UCSD-AML1 (cell line): ENCODE data around the gene PPP1R37.

ENCODE experiments used
- DNase-seq: peaks from one replicate; lab custom pipeline; 2025; ENCODE audit not compliant: unreplicated experiment; lab: John Stamatoyannopoulos, UW

Gene PPP1R37

DNA sequence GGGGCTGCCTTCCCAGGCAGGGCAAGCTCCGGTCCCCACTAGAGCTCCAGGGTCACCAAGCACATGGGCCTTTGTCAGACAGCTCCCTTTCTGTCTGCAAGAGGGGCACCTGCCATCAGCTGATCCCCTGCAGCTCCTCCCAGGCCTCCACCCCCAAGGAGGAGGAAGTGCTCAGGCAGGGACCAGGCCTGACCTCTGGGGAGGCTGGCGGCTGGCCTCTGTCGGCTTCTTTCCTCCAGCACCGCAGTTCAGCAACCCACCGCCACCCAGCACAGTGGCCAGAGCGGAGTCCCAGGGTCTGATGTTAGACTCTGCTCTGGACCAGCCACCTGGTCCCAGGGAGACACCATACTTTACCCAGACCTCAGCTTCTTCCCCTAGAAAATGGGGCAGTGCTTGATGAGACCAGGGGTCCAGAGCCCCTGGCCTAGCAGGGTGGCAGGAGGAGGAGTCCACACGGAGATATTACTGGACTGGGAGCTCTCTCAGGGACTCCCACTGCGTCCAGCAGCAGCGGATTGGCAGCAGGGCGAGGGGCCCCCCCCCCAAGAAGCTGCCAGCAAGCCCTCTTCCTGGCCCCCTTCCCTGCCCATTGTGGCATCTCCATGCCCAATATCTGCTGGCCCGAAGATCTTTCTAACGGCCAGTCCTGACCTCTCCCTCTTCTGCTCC, 43.7 kb downstream of the PPP1R37 start:
- no peak for DNase-seq

DNA sequence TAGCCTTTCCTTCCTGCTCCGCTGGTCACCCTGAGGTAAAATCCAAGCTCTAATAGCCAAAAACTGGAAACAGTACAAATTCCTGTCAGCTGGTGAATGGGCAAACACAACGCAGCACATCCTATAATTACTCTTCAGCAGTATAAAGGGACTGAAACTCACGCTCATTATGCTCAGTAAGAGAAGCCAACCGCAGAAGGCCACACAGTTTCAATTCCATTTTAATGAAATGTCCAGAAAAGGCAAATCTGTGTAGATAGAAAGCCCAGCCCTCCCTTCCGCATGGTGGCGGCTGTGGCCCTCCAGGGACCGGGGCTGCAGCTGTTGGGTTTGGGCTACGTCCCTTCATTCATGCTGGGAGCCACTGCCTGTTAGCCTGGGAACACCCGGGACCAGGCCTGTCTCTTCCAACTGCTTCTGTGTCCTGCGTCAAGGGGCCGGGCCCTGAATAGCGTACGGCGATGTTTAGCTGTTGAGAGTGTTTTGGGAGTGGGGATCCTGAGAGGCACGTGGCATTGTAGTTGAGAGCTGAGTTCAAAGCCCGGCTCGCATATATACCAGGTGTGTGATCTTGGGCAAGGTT, 44.3 kb downstream of the PPP1R37 start:
- no peak for DNase-seq

GRCh38 chr19:45138303-45138751, 45.3 kb downstream of the PPP1R37 start:
- no peak for DNase-seq

DNA sequence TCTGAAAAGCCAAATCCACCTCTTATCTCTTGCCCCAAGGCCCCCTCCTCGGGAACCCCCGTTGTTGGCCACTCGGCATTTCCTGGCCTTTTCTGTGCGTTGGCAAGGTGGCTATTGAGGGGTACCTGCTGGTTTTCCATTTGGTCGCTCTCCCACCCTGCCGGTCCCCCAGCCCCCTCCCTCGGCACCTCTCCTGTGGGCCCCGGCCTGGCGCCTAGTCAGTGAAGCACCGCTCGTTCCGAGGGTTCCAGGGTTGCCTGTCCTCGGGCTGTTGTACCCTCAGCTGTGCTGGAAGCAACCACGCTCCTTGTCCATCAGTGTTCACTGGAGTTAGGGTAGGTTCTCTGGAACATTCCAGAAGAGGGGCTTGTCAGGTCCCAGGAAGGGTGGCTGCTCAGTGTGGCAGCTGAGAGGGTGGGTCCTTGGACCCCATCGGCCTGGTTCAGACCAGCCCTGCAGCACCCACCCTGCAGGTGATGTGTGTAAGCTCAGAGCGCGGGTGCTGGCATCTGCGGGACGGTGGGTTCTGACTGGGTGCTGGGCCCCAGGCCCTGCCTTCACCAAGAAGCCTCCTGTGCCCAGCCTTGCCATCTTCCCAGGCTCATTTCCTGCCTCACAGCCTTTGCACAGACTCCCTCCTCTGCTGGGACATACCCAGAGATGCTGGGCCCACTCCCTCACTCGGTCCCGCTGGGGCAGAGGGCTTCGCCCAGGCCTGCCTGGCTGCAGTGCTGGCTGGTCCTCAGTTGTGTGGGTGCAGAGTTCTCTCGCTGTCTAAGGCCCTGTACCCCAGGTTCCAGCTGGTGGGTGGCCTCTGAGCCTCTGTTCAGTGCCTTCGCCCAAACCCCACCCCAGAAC, 46.5 kb downstream of the PPP1R37 start:
- no peak for DNase-seq

DNA sequence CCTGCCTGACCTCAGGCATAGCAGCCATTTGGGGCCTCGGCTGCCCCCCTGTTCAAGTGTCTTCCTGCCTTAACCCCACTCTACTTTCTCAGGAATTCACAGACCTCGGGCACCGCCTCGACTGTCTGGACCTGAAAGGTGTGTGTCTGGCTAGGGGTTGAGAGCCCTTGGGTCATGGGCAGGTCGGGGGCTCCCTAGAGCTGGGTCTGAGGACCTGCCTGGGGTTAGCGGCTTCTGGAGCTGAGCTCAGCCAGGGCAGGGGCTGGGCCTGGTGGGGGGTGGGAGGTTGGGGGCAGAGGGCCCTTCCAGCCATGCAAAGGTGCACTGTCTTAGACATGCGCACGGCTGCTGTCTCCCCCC, 47.1 kb downstream of the PPP1R37 start:
- no peak for DNase-seq

DNA sequence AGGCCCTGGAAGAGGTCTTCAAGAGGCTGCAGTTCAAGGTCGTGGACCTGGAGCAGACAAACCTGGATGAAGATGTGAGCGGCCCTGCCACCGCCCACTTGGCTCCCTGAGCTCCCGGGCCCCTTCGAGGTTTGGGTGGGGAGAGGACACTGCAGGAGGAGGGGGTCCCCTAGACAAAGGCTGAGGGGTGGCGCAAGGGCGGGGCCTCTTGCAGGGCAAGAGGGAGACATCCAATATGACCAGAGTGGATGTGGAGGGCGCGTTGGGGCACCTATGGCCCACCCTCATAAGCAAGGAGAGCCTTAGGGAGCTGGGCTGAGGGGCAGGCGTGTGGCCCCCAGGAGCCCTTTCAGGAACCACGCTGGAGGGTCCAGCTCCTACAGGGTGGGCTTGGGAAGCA, 47.6 kb downstream of the PPP1R37 start:
- no peak for DNase-seq

DNA sequence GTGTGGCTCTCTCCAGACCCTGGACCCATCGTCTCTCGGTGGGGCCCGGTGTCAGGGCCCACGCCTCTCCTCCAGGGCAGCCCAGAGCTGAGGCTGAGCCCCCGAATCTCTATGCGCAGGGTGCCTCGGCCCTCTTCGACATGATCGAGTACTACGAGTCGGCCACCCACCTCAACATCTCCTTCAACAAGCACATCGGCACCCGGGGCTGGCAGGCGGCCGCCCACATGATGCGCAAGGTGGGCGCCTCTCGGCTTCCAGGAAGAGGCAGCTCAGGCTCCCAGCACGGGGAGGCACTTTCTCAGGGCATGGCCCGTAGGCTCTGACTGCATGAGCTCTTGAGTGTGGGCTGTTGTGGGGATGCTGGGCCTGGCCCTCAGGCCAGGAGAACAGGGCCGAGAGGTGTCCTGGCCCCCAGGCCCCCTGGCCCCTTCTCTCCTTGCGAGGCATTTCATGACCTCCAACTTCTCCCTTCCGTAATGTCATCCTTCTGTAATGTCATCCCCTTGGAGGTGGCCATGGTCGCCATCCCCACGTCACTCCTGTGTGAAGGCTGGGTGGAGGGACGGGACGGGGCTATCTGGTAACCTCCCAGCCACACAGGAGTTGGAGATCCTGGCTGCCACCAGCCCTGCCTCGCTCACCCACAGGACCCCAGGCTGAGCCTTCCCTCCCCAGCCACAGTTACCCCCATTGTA, 48.4 kb downstream of the PPP1R37 start:
- no peak for DNase-seq

GRCh38 chr19:45142016-45142725, 49.2 kb downstream of the PPP1R37 start:
- DNase-seq = no peak

- no peak for DNase-seq
Observed at GRCh38 chr19:45142726-45143110, 49.7 kb downstream of the PPP1R37 start.

- DNase-seq = no peak
Observed at GRCh38 chr19:45144431-45145269, 51.7 kb downstream of the PPP1R37 start.

DNA sequence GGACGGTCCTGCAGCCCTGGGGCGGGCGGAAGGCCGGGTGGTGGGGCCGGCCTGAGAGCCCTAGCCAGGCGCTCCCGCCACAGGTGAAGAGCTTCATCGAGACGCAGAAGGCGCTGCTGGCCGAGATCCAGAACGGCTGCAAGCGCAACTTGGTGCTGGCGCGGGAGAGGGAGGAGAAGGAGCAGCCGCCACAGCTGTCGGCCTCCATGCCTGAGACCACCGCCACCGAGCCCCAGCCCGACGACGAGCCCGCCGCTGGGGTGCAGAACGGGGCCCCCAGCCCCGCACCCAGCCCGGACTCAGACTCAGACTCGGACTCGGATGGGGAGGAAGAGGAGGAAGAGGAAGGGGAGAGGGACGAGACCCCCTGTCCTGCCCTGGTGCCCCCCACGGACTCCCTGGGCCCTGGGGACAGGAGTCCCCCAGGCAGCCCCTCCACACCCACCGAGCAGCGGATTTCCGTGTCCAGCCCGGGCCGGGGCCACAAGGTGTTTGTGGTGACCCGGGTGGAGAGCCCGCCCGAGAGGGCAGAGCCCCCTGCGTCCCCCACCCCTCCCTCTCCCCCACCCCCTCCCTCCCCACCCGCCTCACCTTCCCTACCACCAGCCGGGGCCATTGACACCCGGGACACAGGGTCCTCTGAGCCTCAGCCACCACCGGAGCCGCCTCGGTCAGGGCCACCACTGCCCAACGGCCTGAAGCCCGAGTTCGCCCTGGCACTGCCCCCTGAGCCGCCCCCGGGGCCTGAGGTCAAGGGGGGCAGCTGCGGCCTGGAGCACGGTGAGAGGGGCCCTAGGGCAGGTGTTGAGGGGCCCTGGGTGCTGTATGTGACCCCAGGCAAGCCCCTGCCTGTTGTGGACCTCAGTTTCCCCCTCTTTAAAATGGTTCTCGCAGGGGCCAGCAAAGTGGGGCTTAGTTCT, 52.6 kb downstream of the PPP1R37 start:
- DNase-seq = no peak

- DNase-seq = no peak
Observed at GRCh38 chr19:45146251-45146650, 53.3 kb downstream of the PPP1R37 start.

DNA sequence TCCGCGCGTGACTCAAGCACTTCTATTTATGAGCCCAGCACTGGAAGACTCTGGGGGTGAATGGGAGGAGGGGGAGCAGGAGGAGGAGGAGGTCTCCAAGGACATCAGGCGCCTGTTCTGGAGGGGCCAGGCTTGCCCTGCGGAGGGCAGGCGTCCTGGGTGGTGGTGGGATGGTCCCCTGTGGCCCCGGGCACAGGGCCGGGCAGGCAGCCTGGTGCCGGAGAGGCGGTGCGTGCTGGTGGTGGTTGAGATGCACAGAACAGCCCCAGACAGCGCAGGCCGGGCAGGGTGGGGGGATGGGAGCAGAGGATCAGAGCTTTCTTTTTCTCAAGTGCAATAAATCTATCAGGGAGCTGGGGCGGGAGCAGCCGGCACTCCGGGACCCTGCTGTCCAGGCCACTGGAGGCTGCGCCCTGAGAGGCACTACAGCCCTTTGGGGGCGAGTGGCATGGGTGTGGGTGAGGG, 53.8 kb downstream of the PPP1R37 start:
- DNase-seq = no peak

DNA sequence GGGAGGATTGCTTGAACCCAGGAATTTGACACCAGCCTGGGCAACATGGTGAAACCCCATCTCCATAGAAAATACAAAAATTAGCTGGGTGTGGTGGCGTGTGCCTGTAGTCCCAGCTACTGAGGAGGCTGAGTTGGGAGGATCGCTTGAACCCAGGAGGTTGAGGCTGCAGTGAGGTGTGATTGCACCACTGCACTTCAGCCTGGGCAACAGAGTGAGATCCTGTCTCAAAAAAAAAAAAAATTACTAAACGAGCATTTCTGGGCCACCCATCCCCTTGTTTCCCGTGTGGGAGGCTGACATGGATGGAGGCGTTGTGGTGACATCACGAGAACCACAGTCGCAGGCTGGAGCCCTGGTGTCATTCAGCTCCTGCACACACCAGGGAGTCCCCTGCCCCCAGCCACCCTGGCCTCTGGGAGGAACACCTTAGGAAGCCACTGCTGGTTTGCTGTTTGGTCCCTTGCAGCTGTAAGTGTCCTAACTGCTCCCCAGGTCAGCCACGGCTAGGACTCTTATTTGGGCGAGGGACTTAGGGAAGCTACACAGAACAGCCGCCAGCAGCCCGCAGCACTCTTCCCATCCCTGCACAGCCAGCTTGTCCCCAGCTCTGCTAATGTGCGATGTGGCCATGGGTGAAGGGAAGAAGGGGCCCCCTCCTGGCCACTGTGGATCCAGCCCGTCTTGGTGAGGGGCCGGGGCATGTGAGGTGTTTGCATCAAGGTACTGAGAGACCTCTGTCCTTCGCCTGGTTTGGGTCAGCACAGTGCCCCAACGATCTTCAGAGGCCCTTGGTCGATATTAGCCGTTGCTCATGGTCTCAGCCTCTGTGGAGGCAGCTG, 55.1 kb downstream of the PPP1R37 start:
- DNase-seq = no peak

DNA sequence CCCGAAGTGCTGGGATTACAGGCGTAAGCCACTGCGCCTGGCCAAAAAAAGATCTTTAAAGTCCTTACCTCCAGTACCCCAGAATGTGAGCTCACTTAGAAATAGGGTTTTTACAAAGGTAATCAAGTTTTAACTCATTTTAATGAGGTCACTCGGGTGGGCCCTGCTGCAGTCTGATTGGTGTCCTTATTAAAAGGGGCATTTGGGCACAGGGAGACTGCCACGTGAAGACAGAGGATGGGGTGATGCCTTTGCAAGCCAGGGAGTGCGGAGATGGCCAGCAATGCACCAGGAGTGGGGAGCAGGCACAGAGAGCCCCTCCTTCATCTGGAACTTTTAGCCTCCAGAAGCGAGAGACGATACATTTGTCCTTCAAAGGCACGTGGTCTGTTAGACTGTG, 56.1 kb downstream of the PPP1R37 start:
- DNase-seq = no peak

DNA sequence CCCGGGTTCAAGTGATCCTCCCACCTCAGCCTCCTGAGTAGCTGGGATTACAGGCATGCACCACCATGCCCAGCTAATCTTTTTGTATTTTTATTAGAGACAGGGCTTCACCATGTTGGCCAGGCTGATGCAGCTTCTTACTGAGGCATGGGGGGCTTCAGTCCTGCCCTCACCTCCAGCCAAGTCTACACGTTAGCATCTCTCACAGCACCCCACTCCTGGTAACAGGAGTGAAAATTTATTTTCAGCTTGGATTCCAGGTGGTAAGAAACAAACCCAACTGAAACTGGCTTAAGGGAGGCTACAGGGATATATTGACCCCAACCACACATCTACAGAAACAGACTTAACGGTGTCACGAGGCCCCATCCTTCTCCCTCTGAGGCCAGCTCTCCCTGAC, 57.2 kb downstream of the PPP1R37 start:
- no peak for DNase-seq

DNA sequence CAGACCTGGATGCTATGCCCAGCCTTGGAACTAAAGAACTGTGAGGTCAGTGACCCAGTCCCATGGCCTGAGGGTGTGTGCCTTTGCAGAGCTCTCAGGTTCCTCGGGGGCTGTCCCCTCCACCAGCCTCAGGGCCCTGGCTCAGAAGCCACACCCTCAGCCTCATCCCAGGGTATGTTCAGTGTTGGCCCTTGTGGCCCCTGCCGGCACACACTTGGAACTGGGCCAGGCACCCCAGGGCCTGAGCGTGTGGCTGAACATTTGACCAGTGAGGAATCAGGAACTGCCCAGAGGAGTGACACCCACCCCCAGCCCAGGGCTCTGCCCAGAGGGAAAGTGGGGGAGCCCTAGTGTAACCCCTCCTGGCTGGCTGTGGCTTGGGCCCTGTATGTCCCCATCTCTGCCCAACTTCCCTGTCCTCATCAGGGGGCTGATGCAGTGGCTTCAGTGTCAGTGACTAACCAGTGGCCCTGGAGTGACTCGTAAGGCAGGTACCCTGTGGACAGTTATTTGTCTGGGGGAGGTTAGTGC, 57.8 kb downstream of the PPP1R37 start:
- no peak for DNase-seq

DNA sequence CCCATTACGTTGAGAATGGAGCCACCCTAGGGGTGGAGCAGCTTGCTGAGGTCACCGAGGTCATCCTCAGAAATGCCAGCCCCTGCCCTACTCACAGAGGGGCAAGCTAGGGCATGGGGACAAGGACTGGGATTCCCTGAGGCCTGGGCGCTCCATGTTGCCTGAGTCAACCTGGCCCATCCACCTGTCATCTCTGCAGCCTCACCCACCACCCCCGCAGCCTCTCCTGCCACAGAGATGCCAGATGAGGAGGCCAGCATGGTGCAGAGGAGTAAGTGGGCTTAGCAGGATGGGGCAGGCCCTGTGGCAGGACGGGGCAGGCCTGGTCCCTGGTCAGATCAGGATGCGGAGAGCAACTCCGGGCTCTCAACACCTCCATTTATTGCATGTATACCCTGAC, 58.3 kb downstream of the PPP1R37 start:
- no peak for DNase-seq
